Stomach (tissue), 9 donors: ENCODE data around the gene CTNNA3. TPM values are rescaled to one million over a fixed set of nuclear protein-coding genes. Genes with fewer than 3 reads are reported as not detected.

ENCODE experiments used
- DNase-seq, 2 donors: peaks; one replicate each; pipeline versions ENCODE4 v3.0.0 to v3.0.0-alpha.2; 2013 to 2019
- H3K27ac ChIP-seq, 5 donors: fragments of 200-600 bp in 4 of 5; sonication (generic) in 4 of 5; one replicate each; pipeline ENCODE4 v1.5.1; 2013 to 2019; ENCODE audit warnings: mild to moderate bottlenecking in 1 of 5, moderate library complexity in 1 of 5
- H3K27me3 ChIP-seq, 3 donors: fragments of 200-600 bp; sonication (generic); one replicate each; pipeline ENCODE4 v1.5.1; 2017 to 2019; ENCODE audit warnings: mixed run types in 1 of 3
- H3K36me3 ChIP-seq, 4 donors: fragments of 200-600 bp; sonication (generic); 1 replicate in 3 of 4; 2 replicates in 1 of 4; pipeline ENCODE4 v1.5.1; 2016 to 2019
- H3K4me1 ChIP-seq, 4 donors: fragments of 200-600 bp; sonication (generic); one replicate each; pipeline ENCODE4 v1.5.1; 2016 to 2019
- H3K4me3 ChIP-seq, 4 donors: fragments of 200-600 bp; sonication (generic) in 3 of 4; one replicate each; pipeline ENCODE4 v1.5.1; 2016 to 2019; ENCODE audit warnings: mild to moderate bottlenecking in 1 of 4
- H3K9me3 ChIP-seq, 4 donors: fragments of 200-600 bp; sonication (generic); one replicate each; pipeline ENCODE4 v1.5.1; 2016 to 2019
- CTCF ChIP-seq, 7 experiments: fragments of 450-650 bp in 4 of 7; fragments of 200-600 bp in 3 of 7; sonication (generic) in 3 of 7; IDR thresholded peaks; one replicate each; pipeline ENCODE4 v1.5.1; 2016 to 2019; ENCODE audit warnings: antibody characterized with exemption in 7 of 7, control low read depth in 2 of 7, mild to moderate bottlenecking in 1 of 7
- EP300 ChIP-seq: sonication (generic); formaldehyde crosslinking; IDR thresholded peaks from one replicate; pipeline ENCODE4 v1.6.1; 2017; ENCODE audit warnings: antibody characterized with exemption
- POLR2A ChIP-seq, 4 donors: fragments of 450-650 bp; IDR thresholded peaks; one replicate each; pipeline ENCODE4 v1.6.1; 2016; ENCODE audit warnings: antibody characterized with exemption in 4 of 4, control low read depth in 2 of 4, mild to moderate bottlenecking in 1 of 4, moderate library complexity in 1 of 4
- POLR2AphosphoS5 ChIP-seq, 3 donors: sonication (generic); formaldehyde crosslinking; IDR thresholded peaks; one replicate each; pipeline ENCODE4 v1.6.1; 2016; ENCODE audit warnings: antibody characterized with exemption in 3 of 3
- WGBS, 5 donors: extraction: QIAGEN DNeasy Blood & Tissue Kit in 3 of 5; methylation state at CpG; one replicate each; pipeline versions ENCODE4 v1.1.5 to v1.1.7; 2013 to 2018; 5-methylcytosine and 5-hydroxymethylcytosine counted together
- intact Hi-C: fragments of 100-400 bp; cut with DNase I; formaldehyde crosslinking; loops from one replicate; pipeline ENCODE4 v1.15.1; 2023; ENCODE audit warnings: low total_unique reads
- polyA plus RNA-seq, 3 donors: library from polyadenylated mRNA; stranded (reverse); fragments of 200-250 nt; gene quantifications; one replicate each; pipeline ENCODE4 v1.2.3, GENCODE V29; 2013
- total RNA-seq, 5 donors: library from RNA; depleted of rRNA; stranded (reverse); fragments of >200 nt; gene quantifications; one replicate each; pipeline versions ENCODE4 v1.1.0 to v1.2.3, GENCODE V29; 2014 to 2016
- donor health status: healthy with polysubstance abuse.
- donor health status: Bipolar disorder and iron deficiency.
- donor health status: healthy.

Gene CTNNA3
- total and polyA plus RNA-seq, 8 donors: 0.14 to 46.1 (median 12.9) TPM; not detected in 2

- Histone ChIP-seq H3K9me3 (no peaks in the 10 kb centered on the region), H3K27ac (no peak overlapping the region), H3K4me1 (no peaks in the 10 kb centered on the region), H3K36me3 (no peaks in the 10 kb centered on the region), H3K4me3 (no peak overlapping the region), H3K27me3 (no peaks in the 10 kb centered on the region)
- 58 to 64% (median 60%) methylated on average over 5 of the region's 5 CpGs for WGBS, 5 donors
- no peak for DNase-seq
- intact Hi-C loops: no loop called here
- TF ChIP-seq EP300: no peak
- TF ChIP-seq POLR2AphosphoS5 (IDR thresholded peaks at IDR 0.05): no peak
Observed at GRCh38 chr10:67050415-67050814, 645.6 kb downstream of the CTNNA3 start.

GRCh38 chr10:67049988-67050387, 646.0 kb downstream of the CTNNA3 start:
- no peak for TF ChIP-seq POLR2A (IDR thresholded peaks at IDR 0.05)
- no peak for TF ChIP-seq CTCF (IDR thresholded peaks at IDR 0.05)
- no peak for TF ChIP-seq POLR2AphosphoS5 (IDR thresholded peaks at IDR 0.05)
- no peak for TF ChIP-seq EP300
- no peak overlapping the region for H3K27ac ChIP-seq
- no peaks in the 10 kb centered on the region for H3K36me3 ChIP-seq
- WGBS, 5 donors: 83 to 94% (median 88%) methylated on average over 3 of the region's 3 CpGs
- intact Hi-C loops: no loop called here
- DNase-seq: no peak
- no peaks in the 10 kb centered on the region for H3K4me1 ChIP-seq
- no peaks in the 10 kb centered on the region for H3K27me3 ChIP-seq
- H3K4me3 ChIP-seq: no peak overlapping the region
- no peaks in the 10 kb centered on the region for H3K9me3 ChIP-seq

- intact Hi-C loops: no loop called here
- H3K27ac ChIP-seq: no peak overlapping the region
- no peak for TF ChIP-seq POLR2AphosphoS5 (IDR thresholded peaks at IDR 0.05)
- TF ChIP-seq POLR2A (IDR thresholded peaks at IDR 0.05): no peak
- TF ChIP-seq EP300: no peak
- TF ChIP-seq CTCF (IDR thresholded peaks at IDR 0.05): no peak
- H3K36me3 ChIP-seq: no peaks in the 10 kb centered on the region
- H3K4me3 ChIP-seq: no peak overlapping the region
- no peaks in the 10 kb centered on the region for H3K27me3 ChIP-seq
- DNase-seq: no peak
- 46 to 76% (median 64%) methylated on average over 3 of the region's 3 CpGs for WGBS, 5 donors
- no peaks in the 10 kb centered on the region for H3K9me3 ChIP-seq
- no peaks in the 10 kb centered on the region for H3K4me1 ChIP-seq
Observed at GRCh38 chr10:67046507-67046906, 649.5 kb downstream of the CTNNA3 start.

- peak in 1 of 2 donors; percentile 2 for DNase-seq
- intact Hi-C loops: no loop called here
Observed at GRCh38 chr10:67045404-67045803, 650.6 kb downstream of the CTNNA3 start.

More at GRCh38 chr10:67045404-67045803, 650.6 kb downstream of the CTNNA3 start:
- no peak for TF ChIP-seq POLR2A (IDR thresholded peaks at IDR 0.05)
- TF ChIP-seq EP300: no peak
- TF ChIP-seq POLR2AphosphoS5 (IDR thresholded peaks at IDR 0.05): no peak
- no peak for TF ChIP-seq CTCF (IDR thresholded peaks at IDR 0.05)
- Histone ChIP-seq H3K4me1 (no peaks in the 10 kb centered on the region), H3K4me3 (no peak overlapping the region), H3K9me3 (no peaks in the 10 kb centered on the region), H3K36me3 (no peaks in the 10 kb centered on the region), H3K27me3 (no peaks in the 10 kb centered on the region), H3K27ac (no peak overlapping the region)
- WGBS, 5 donors: 90 to 94% (median 92%) methylated on average over 22 of the region's 22 CpGs
